SK-N-SH (cell line): ENCODE measurements around the gene HECTD4. TPM values are rescaled to one million over a fixed set of nuclear protein-coding genes. Genes with fewer than 3 reads are reported as not detected.

Experiments
- CTCF ChIA-PET: fragments of 300-600, 350-600 bp; formaldehyde crosslinking; extraction: SDS; loops from one replicate; lab custom pipeline; 2021; lab: Yijun Ruan, JAX
- POLR2A ChIA-PET: fragments of 350-600 bp; sonication (Branson Sonifier 250); formaldehyde crosslinking; extraction: SDS; loops from one replicate; lab custom pipeline; 2020; ENCODE audit warnings: antibody characterized with exemption, inconsistent platforms; lab: Yijun Ruan, JAX
- DNase-seq: peaks from one replicate; pipeline ENCODE4 v3.0.0; 2012
- H2AFZ ChIP-seq: fragments of 200-600 bp; sonication (generic); 2 replicates; pipeline ENCODE4 v1.8.1; 2016; ENCODE audit warnings: antibody characterized with exemption, mild to moderate bottlenecking, low read depth
- H3F3A ChIP-seq: fragments of 200-600 bp; sonication (generic); replicated peaks from 2 replicates; pipeline ENCODE3; 2016; ENCODE audit warnings: antibody characterized with exemption, mild to moderate bottlenecking; ENCODE audit not compliant: insufficient read depth
- H3K27ac ChIP-seq, 2 experiments: fragments of 200-500 bp in 1 of 2; fragments of 200-600 bp in 1 of 2; sonication (Bioruptor generic) in 1 of 2; sonication (generic), shearing (Covaris generic) in 1 of 2; 2 replicates each; pipeline versions ENCODE4 v1.5.1 to v1.6.1; 2014 to 2016; ENCODE audit warnings: low read depth in 2 of 2, inconsistent platforms in 1 of 2, low read length in 1 of 2, mild to moderate bottlenecking in 1 of 2, mixed read lengths in 1 of 2
- H3K27me3 ChIP-seq: fragments of 200-600 bp; sonication (generic), shearing (Covaris generic); 2 replicates; pipeline ENCODE4 v1.6.1; 2016; ENCODE audit warnings: mixed run types; ENCODE audit not compliant: insufficient read depth
- H3K36me3 ChIP-seq, 2 experiments: fragments of 200-500 bp in 1 of 2; fragments of 200-600 bp in 1 of 2; sonication (Bioruptor generic) in 1 of 2; sonication (generic) in 1 of 2; replicated peaks in 1 of 2; 2 replicates each; pipeline versions ENCODE3 to v1.5.1; 2014 to 2016; ENCODE audit warnings: low read length in 1 of 2, mild to moderate bottlenecking in 1 of 2; ENCODE audit not compliant: insufficient read depth in 2 of 2, control insufficient read depth in 1 of 2
- H3K4me1 ChIP-seq, 2 experiments: fragments of 200-500 bp in 1 of 2; fragments of 200-600 bp in 1 of 2; sonication (Bioruptor generic) in 1 of 2; sonication (generic), shearing (Covaris generic) in 1 of 2; 2 replicates each; pipeline versions ENCODE4 v1.5.1 to v1.6.1; 2014 to 2016; ENCODE audit warnings: low read depth in 1 of 2, low read length in 1 of 2, mixed run types in 1 of 2; ENCODE audit not compliant: insufficient read depth in 2 of 2, control insufficient read depth in 1 of 2
- H3K4me2 ChIP-seq: fragments of 200-600 bp; sonication (generic), shearing (Covaris generic); 2 replicates; pipeline ENCODE4 v1.6.1; 2017; ENCODE audit warnings: mixed run types
- H3K4me3 ChIP-seq, 2 experiments: fragments of 200-500 bp in 1 of 2; fragments of 200-600 bp in 1 of 2; sonication (Bioruptor generic) in 1 of 2; sonication (generic), shearing (Covaris generic) in 1 of 2; 2 replicates each; pipeline versions ENCODE4 v1.5.1 to v1.8.1; 2014 to 2016; ENCODE audit warnings: low read depth in 2 of 2, inconsistent platforms in 1 of 2, low read length in 1 of 2, mild to moderate bottlenecking in 1 of 2, mixed read lengths in 1 of 2, moderate library complexity in 1 of 2
- H3K79me2 ChIP-seq: fragments of 200-600 bp; sonication (generic); 2 replicates; pipeline ENCODE4 v1.8.1; 2017; ENCODE audit warnings: mild to moderate bottlenecking; ENCODE audit not compliant: insufficient read depth
- H3K9ac ChIP-seq: fragments of 200-600 bp; sonication (generic); 2 replicates; pipeline ENCODE4 v1.6.1; 2017; ENCODE audit warnings: mixed run types
- H3K9me2 ChIP-seq: fragments of 200-600 bp; sonication (generic); 2 replicates; pipeline ENCODE4 v1.6.1; 2017; ENCODE audit warnings: mixed run types
- H3K9me3 ChIP-seq: fragments of 200-600 bp; sonication (generic); 2 replicates; pipeline ENCODE4 v1.6.1; 2017; ENCODE audit warnings: mixed run types, mild to moderate bottlenecking, moderate library complexity
- H4K20me1 ChIP-seq: fragments of 200-600 bp; sonication (generic); 2 replicates; pipeline ENCODE4 v1.6.1; 2017; ENCODE audit warnings: mild to moderate bottlenecking, mixed run types; ENCODE audit not compliant: insufficient read depth
- CHD2 ChIP-seq: fragments of 150-350 bp; IDR thresholded peaks from 2 replicates; pipeline ENCODE4 v1.6.1; 2018; ENCODE audit warnings: low read length; ENCODE audit not compliant: partially characterized antibody
- EP300 ChIP-seq, 2 experiments: IDR thresholded peaks; 2 replicates each; pipeline versions ENCODE4 v1.4.0 to v1.6.1; 2012; ENCODE audit warnings: borderline replicate concordance in 1 of 2, low read depth in 1 of 2, low read length in 1 of 2
- FOSL2 ChIP-seq: IDR thresholded peaks from 2 replicates; pipeline ENCODE4 v1.4.0; 2012; ENCODE audit warnings: low read depth, mild to moderate bottlenecking, moderate library complexity, borderline replicate concordance
- FOXJ3 ChIP-seq: sonication (generic); formaldehyde crosslinking; IDR thresholded peaks from 2 replicates; pipeline ENCODE4 v1.5.1; 2020; ENCODE audit warnings: mild to moderate bottlenecking, missing genetic modification reagents
- GABPA ChIP-seq: IDR thresholded peaks from 2 replicates; pipeline ENCODE4 v1.4.0; 2012; ENCODE audit warnings: low read depth, mild to moderate bottlenecking
- GATA2 ChIP-seq: sonication (generic); formaldehyde crosslinking; IDR thresholded peaks from 2 replicates; pipeline ENCODE4 v1.5.0; 2020; ENCODE audit warnings: mild to moderate bottlenecking, missing genetic modification reagents
- JUND ChIP-seq: IDR thresholded peaks from 2 replicates; pipeline ENCODE4 v1.4.0; 2012
- MEF2A ChIP-seq: IDR thresholded peaks from 2 replicates; pipeline ENCODE4 v1.4.0; 2012; ENCODE audit warnings: low read depth, borderline replicate concordance
- NFIC ChIP-seq: IDR thresholded peaks from 2 replicates; pipeline ENCODE4 v1.4.0; 2012; ENCODE audit warnings: borderline replicate concordance
- NRF1 ChIP-seq: IDR thresholded peaks from 2 replicates; pipeline ENCODE4 v1.6.1; 2012; ENCODE audit warnings: low read depth, mild to moderate bottlenecking, low read length
- POLR2AphosphoS5 ChIP-seq: IDR thresholded peaks from 2 replicates; pipeline ENCODE4 v1.6.1; 2012; ENCODE audit warnings: low read depth, low read length
- RCOR1 ChIP-seq: fragments of 150-350 bp; IDR thresholded peaks from 2 replicates; pipeline ENCODE4 v1.6.1; 2017; ENCODE audit warnings: antibody characterized with exemption, low read length
- RFX5 ChIP-seq: IDR thresholded peaks from 2 replicates; pipeline ENCODE4 v1.6.1; 2012; ENCODE audit warnings: mild to moderate bottlenecking, improper control_type of control experiment, low read length
- RXRA ChIP-seq: IDR thresholded peaks from 2 replicates; pipeline ENCODE4 v1.4.0; 2012; ENCODE audit warnings: low read depth, mild to moderate bottlenecking, borderline replicate concordance
- SMC3 ChIP-seq: IDR thresholded peaks from 2 replicates; pipeline ENCODE4 v1.6.1; 2012; ENCODE audit warnings: low read depth, low read length, improper control_type of control experiment
- TAF1 ChIP-seq: IDR thresholded peaks from 2 replicates; pipeline ENCODE4 v1.6.1; 2012; ENCODE audit warnings: low read depth, mild to moderate bottlenecking, low read length, moderate library complexity, borderline replicate concordance
- TCF12 ChIP-seq: IDR thresholded peaks from 2 replicates; pipeline ENCODE4 v1.4.0; 2012
- YY1 ChIP-seq: IDR thresholded peaks from 2 replicates; pipeline ENCODE4 v1.4.0; 2012; ENCODE audit warnings: low read depth, mild to moderate bottlenecking
- polyA plus RNA-seq, 3 experiments: library from polyadenylated mRNA; depleted of rRNA; stranded (reverse); fragments of >200 nt; gene quantifications; 2 replicates each; pipeline ENCODE4 v1.2.3, GENCODE V29; 2012
- TF ChIP-seq, protein P1 (sequence below): IDR thresholded peaks from 2 replicates; pipeline ENCODE4 v1.6.1; 2012; ENCODE audit warnings: mild to moderate bottlenecking, low read depth, low read length, moderate library complexity
- TF ChIP-seq, protein P2 (sequence below): fragments of 200-600 bp; sonication (generic); IDR thresholded peaks from 2 replicates; pipeline ENCODE4 v1.6.1; 2017; ENCODE audit warnings: antibody characterized with exemption, mild to moderate bottlenecking, moderate library complexity
- TF ChIP-seq, protein P3 (sequence below): IDR thresholded peaks from 2 replicates; pipeline ENCODE4; 2012

HECTD4 gene
- polyA plus RNA-seq, 1 of the 3 experiments (the other 2 are of a cell fraction) = 14.6 TPM

DNA sequence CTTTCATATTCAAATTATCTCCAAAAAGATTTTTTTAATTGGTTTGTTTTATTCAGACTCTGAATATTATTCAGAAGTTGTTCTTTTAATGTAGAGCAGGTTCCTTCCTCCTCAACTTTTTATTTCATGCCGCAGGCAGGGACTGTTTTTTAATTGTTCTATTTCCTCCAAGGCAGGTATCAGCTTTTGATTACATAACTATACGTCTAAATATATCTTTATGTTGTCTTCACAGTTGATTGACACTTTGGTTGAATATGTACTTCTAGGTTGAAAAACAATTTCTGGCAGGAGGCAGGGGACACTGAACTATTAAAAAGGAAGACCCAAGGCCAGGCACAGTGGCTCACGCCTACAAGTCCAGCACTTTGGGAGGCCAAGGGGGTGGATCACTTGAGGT lies 82.5 kb downstream of the HECTD4 start (continued):
- TF ChIP-seq NRF1 (no peak), RCOR1 (no peak), RFX5 (no peak)

DNA sequence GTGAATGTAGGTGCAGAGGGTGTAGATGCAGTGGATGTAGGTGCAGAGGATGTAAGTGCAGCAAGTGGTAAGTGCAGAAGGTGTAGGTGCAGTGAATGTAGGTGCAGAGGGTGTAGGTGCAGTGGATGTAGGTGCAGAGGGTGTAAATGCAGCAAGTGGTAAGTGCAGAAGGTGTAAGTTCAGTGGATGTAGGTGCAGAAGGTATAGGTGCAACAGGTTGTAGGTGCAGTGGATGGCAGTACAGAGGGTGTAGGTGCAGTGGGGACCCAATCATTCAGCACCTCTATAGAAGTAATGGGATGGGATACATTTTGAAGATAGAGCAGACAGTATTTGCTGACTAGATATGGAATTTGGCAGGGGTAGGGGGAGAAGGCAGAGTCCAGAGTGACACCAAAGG lies 85.0 kb downstream of the HECTD4 start:
- TF ChIP-seq TCF12 (no peak), GABPA (no peak), RFX5 (no peak), MEF2A (no peak), NRF1 (no peak), EP300 (IDR thresholded peaks at IDR 0.05; ENCODE audit: borderline replicate concordance in 1 of 2, low read depth in 1 of 2, low read length in 1 of 2) (no peak), GATA2 (CRISPR knock-in tag) (no peak), FOSL2 (no peak), YY1 (no peak), POLR2AphosphoS5 (no peak), RXRA (no peak), TAF1 (no peak), NFIC (no peak), JUND (no peak), FOXJ3 (CRISPR knock-in tag) (no peak), SMC3 (no peak), CHD2 (no peak)
- TF ChIP-seq, protein P1, sequence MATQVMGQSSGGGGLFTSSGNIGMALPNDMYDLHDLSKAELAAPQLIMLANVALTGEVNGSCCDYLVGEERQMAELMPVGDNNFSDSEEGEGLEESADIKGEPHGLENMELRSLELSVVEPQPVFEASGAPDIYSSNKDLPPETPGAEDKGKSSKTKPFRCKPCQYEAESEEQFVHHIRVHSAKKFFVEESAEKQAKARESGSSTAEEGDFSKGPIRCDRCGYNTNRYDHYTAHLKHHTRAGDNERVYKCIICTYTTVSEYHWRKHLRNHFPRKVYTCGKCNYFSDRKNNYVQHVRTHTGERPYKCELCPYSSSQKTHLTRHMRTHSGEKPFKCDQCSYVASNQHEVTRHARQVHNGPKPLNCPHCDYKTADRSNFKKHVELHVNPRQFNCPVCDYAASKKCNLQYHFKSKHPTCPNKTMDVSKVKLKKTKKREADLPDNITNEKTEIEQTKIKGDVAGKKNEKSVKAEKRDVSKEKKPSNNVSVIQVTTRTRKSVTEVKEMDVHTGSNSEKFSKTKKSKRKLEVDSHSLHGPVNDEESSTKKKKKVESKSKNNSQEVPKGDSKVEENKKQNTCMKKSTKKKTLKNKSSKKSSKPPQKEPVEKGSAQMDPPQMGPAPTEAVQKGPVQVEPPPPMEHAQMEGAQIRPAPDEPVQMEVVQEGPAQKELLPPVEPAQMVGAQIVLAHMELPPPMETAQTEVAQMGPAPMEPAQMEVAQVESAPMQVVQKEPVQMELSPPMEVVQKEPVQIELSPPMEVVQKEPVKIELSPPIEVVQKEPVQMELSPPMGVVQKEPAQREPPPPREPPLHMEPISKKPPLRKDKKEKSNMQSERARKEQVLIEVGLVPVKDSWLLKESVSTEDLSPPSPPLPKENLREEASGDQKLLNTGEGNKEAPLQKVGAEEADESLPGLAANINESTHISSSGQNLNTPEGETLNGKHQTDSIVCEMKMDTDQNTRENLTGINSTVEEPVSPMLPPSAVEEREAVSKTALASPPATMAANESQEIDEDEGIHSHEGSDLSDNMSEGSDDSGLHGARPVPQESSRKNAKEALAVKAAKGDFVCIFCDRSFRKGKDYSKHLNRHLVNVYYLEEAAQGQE = no peak
- TF ChIP-seq, protein P2, sequence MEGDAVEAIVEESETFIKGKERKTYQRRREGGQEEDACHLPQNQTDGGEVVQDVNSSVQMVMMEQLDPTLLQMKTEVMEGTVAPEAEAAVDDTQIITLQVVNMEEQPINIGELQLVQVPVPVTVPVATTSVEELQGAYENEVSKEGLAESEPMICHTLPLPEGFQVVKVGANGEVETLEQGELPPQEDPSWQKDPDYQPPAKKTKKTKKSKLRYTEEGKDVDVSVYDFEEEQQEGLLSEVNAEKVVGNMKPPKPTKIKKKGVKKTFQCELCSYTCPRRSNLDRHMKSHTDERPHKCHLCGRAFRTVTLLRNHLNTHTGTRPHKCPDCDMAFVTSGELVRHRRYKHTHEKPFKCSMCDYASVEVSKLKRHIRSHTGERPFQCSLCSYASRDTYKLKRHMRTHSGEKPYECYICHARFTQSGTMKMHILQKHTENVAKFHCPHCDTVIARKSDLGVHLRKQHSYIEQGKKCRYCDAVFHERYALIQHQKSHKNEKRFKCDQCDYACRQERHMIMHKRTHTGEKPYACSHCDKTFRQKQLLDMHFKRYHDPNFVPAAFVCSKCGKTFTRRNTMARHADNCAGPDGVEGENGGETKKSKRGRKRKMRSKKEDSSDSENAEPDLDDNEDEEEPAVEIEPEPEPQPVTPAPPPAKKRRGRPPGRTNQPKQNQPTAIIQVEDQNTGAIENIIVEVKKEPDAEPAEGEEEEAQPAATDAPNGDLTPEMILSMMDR = no peak
- TF ChIP-seq, protein P3, sequence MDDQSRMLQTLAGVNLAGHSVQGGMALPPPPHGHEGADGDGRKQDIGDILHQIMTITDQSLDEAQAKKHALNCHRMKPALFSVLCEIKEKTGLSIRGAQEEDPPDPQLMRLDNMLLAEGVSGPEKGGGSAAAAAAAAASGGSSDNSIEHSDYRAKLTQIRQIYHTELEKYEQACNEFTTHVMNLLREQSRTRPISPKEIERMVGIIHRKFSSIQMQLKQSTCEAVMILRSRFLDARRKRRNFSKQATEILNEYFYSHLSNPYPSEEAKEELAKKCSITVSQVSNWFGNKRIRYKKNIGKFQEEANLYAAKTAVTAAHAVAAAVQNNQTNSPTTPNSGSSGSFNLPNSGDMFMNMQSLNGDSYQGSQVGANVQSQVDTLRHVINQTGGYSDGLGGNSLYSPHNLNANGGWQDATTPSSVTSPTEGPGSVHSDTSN = no peak
- Histone ChIP-seq H3K9me2 (no peaks in the 10 kb centered on the region), H3K79me2 (no peaks in the 10 kb centered on the region), H3K27me3 (no peaks in the 10 kb centered on the region), H3K4me2 (no peak overlapping the region), H3K4me1 (no peaks in the 10 kb centered on the region), H3F3A (no peaks in the 10 kb centered on the region), H3K4me3 (no peak overlapping the region), H2AFZ (no peak overlapping the region), H3K9me3 (no peaks in the 10 kb centered on the region), H3K36me3 (no peaks in the 10 kb centered on the region), H3K9ac (no peak overlapping the region), H3K27ac (no peak overlapping the region), H4K20me1 (no peaks in the 10 kb centered on the region)
- no peak for DNase-seq
- POLR2A ChIA-PET = no interaction called here
- CTCF ChIA-PET = no interaction called here
